Stimulated activated naive CD8-positive, alpha-beta T cell treated with anti-CD3 and anti-CD28 coated beads, Interleukin-15, Interleukin-2, amounts not matched to agents 100 U/mL and 50 U/mL, for 24 hours (primary cell): Measurements from ENCODE around the gene DDIAS.
A peak's percentile ranks its signal among the peaks of the same experiment; 100 is the strongest.
"Not testable (repeated sequence)": the region's sequence is repeated elsewhere in the genome, so short reads cannot be mapped to it uniquely, and the experiment has no call there.

Experiments
- ATAC-seq: fragments of 150-1000 bp; cut with Tn5 transposase; one replicate; pipeline ENCODE4 v1.10.0; 2021
- DNase-seq: peaks from one replicate; pipeline ENCODE4 v3.0.0; 2021

Gene DDIAS, protein sequence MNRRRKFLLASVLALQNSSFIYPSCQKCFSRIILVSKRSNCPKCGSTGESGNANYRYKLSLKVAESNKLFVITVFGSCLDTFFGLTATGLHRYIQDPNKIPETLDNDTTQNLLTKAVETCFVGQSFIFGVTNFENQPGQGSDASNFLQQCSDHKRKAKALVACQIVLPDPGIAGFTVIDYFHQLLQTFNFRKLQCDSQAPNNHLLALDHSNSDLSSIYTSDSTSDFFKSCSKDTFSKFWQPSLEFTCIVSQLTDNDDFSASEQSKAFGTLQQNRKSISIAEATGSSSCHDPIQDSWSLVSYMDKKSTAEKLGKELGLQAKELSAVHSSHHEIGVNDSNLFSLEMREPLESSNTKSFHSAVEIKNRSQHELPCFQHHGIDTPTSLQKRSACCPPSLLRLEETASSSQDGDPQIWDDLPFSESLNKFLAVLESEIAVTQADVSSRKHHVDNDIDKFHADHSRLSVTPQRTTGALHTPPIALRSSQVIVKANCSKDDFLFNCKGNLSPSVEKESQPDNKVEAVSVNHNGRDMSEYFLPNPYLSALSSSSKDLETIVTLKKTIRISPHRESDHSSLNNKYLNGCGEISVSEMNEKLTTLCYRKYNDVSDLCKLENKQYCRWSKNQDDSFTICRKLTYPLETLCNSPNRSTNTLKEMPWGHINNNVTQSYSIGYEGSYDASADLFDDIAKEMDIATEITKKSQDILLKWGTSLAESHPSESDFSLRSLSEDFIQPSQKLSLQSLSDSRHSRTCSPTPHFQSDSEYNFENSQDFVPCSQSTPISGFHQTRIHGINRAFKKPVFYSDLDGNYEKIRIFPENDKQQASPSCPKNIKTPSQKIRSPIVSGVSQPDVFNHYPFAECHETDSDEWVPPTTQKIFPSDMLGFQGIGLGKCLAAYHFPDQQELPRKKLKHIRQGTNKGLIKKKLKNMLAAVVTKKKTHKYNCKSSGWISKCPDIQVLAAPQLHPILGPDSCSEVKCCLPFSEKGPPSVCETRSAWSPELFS

DNA sequence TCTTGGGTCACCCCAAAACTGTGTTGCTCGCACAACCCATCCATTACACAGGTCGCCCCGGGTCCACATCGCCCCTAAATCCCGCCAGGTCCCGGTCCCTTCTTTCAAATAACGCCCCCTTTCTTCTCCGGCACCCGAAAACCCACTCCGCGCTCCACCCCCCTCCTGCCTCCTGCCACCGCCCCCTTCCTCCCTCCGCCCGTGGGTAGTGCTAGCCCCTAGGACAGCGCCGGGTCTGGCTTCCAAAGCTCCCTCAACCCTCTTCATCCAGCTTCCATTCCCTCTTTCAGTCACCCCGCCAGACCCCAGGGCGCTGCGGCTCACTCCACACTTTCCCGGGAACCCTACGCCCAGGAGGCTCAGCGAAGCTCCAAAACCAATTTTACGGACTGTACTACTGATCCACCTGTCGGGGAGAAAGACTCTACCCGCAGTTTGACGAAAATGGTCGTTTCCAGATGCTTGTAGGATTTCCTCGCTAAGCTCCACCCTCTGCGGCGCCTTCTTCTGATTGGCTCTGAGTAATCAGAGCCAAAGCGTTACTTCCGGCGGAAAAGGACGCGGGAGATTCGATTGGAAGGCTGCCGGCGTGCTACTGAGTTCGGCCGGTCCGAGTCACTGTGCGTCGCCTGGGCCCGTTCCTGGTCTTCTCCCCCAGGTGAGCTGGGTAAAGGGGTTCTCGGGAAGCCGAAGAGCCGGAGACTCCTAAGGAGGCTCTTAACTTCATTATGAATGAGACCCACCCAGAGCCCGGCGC is at the start of gene DDIAS:
DDIAS (plus strand) TSS at position 572 of the 757 bp plus-strand sequence. CDS start 13,003 bp downstream, outside the sequence.
- DNase-seq = peak; percentile 94
- peak; percentile 68 for ATAC-seq

DNA sequence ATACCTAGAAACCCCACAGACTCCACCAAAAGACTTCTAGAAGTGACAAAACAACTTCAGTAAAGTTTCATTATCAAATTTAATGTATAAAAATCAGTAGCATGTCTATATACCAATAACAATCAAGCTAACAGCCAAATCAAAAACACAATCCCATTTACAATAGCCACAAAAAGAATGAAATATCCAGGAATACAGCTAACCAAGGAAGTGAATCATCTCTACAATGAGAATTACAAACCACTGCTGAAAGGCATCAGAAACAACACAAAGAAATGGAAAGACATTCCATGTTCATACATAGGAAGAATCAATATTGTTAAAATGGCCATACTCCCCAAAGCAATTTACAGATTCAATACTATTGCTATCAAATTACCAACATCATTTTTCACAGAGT is 47.3 kb upstream of the DDIAS start:
- no peak for DNase-seq
- ATAC-seq = no peak

DNA sequence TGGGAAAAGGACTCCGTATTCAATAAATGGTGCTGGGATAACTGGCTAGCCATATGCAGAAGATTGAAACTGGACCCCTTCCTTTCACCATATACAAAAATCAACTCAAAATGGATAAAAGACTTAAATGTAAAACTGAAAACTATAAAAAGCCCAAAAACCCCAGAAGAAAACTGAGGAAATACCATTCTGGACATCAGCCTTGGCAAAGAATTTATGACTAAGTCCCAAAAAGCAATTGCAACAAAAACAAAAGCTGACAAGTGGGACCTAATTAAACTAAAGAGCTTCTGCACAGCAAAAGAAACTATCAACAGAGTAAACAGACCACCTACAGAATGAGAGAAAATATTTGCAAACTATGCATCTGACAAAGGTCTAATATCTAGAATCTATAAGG is 46.6 kb upstream of the DDIAS start:
- DNase-seq, ATAC-seq: not testable (repeated sequence)

DNA sequence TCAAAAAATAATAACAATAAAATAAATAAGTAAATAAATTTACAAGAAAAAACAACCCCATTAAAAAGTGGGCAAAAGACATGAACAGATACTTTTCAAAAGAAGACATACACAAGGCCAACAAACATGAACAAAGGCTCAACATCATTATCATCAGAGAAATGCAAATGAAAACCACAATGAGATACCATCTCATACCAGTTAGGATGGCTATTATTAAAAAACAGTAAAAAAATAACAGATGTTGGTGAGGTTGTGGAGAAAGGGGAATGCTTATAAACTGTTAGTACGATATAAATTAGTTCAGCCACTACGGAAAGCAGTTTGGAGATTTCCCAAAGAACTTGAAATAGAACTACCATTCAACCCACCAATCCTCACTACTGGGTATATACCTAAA is 45.9 kb upstream of the DDIAS start:
- ATAC-seq (no peak), DNase-seq (no peak)

DNA sequence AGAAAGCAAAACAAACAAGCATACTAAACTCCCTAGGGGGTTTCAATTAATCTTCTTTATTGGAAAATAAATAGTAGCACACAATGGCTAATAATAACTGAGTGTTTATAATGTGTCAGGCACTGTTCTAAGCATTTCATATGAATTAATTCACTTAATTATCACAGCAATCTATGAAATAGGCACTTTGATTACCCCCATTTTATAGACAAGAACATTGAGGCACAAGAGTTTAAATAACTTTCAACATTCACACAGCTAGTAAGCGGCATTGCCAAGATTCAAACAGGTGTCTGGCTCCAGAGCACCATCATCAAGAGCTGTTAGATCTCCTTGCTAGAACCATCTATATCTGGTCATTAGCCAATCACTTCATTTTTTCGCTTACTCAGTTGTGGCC is 44.4 kb upstream of the DDIAS start:
- DNase-seq (no peak), ATAC-seq (no peak)

DNA sequence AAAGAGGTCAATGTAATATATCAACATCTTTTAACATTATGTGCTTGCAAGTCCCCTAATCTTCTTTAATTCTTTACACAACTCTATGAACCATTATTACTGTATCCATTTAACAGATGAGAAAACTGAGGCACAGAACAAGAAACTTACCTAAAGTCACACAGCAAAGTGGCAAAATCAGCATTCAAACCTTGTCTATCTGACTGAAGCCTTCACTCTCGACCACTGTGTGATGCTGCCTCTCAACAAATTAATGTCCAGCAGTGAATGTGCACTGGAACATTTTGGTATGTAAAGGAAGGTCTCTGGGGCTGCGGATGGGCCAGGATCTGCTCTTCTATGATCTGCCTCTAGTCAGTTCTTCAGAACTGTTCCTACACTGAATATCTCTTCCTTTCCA is 43.4 kb upstream of the DDIAS start:
- DNase-seq (no peak), ATAC-seq (no peak)

DNA sequence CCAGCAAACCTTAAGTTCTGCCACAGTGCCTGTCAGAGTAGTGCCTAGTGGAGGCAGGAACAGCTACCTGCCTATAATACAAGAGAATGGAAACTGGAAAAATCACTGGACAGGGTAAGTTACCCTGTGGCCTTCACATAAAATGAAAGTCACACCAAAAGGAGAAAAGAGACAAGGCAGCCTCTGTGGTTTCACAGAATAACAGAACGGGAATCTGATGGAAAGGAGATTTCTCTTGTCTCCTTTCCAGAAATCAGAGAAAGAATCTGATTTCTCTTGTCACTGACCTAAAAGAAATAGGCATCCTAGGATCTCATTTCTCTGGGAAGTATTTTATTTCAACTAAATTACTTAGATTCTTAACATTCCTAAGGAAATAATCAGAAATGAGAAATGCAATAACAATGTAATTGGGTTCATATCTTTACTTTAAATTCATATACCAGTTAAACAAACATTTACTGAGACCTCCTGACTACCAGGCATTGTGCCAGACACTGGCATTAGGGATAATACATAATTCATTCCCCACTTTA is 42.9 kb upstream of the DDIAS start:
- DNase-seq = no peak
- no peak for ATAC-seq

DNA sequence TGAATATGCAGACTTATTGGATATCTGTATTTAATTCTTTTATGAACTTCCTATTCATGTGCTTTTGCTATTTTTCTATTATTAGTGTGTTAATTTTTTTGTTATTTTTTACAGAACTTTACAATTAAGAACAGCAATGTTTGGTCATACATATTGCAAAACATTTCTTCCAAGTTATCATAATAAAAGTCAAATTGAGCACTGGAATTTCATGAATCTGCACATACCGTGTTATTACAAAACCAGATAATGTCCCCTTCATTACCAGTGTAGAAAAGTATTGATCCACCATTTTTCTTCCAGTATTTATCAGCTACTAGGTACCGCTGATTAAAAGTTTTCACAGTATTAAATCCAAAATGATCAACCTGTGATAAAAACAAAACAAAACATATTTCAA is 41.8 kb upstream of the DDIAS start:
- ATAC-seq (no peak), DNase-seq (no peak)

DNA sequence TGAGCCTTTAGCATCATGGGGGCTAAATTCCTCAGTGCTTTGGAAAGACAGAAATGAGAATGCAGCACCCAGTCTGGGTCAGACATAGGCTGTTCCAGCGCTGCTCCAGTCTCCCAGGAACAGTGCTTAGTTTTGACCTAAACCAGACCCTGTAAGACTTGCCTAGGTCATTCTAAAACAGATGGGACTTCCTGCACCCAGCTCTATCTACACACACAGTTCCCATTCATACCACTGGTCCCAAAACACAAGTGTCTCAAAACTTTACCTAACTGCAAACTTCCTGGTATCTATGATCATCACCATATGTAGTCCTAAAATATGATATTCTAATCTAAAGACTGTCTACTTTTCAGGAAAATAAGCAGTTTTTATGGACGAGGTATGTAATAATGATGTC is 39.2 kb upstream of the DDIAS start:
- DNase-seq (no peak), ATAC-seq (no peak)

DNA sequence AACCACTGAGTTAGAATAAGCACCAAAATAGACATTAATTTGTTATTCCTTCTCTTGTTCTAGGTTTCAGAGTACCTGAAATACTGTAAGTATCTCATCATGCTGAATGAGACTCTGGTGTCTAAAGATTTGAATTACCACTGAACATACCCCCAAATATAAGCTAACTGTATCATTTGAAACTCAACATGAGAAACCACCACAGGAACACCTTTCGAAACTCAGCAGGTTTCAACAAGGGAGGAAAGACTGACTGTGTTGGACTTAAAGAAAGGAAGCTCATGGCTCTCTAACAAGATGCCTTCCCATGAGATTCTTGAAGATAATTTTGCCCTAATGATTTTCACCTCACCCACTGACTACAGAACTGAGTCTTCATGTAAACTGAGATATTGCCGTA is 38.3 kb upstream of the DDIAS start:
- no peak for DNase-seq
- ATAC-seq = peak; percentile 40

DNA sequence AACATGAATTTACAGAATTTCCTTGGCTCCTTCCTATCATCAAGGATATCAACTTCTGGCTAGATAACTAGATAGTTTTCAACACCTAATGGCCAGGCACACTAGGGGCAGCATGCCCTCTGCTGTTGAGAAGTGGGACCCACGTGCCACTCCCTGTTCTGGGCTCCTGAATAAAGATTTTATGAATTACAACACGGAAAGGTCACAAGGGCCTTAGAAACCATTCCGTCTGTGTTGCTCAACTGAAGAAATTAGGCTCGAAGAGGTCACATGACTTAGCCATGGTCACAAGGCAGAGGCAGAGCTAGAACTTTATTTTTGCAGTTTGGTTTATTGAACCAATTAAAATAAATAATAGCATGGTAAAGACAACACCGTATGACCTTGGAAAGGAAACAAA is 37.3 kb upstream of the DDIAS start:
- no peak for ATAC-seq
- peak; percentile 11 for DNase-seq

DNA sequence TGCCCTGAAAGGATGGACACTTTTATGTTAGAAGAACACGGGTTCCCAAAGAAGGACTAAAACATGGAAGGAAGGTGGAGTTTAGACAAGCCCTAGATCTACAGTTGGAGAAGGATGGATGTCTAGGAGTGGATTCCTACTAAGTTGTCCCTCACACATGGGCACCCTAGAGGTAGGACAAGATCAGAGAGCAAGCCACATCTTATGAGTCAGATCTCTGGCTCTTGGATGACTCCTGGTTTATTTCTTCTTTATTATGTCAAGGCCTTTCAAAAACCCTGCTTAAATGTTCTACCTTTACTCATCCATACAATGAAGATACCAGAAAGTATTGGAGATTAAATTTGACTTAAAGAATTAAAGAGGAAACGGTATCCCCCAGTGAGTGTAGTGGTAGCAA is 35.7 kb upstream of the DDIAS start:
- no peak for ATAC-seq
- DNase-seq = no peak

DNA sequence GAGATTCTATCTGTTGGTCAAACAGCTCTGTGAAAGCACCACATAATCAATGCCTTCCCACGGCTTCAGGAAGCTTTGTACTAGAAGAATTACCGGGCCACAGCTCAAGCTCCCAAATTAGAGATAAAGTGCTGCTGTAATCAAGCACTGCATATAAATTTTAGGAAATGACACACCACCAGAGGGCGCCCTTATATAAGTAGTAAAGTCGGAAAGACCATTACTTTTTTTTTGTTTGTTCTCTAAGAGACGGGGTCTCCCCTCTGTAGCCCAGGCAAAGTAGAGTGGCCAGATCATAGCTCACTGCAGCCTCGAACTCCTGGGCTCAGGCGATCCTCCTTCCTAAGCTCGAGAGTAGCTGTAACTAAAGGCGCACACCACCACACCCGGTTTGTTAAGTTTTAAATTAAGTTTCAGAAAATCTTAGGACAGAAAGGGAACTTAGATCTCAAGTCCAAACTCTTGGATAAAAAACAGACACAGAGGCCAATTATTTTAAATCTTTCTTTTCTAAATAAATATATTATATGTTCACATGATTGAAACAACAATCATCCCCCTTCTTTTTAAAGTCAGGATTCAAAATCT is 33.9 kb upstream of the DDIAS start:
- DNase-seq (peak; percentile 85), ATAC-seq (peak; percentile 55)

DNA sequence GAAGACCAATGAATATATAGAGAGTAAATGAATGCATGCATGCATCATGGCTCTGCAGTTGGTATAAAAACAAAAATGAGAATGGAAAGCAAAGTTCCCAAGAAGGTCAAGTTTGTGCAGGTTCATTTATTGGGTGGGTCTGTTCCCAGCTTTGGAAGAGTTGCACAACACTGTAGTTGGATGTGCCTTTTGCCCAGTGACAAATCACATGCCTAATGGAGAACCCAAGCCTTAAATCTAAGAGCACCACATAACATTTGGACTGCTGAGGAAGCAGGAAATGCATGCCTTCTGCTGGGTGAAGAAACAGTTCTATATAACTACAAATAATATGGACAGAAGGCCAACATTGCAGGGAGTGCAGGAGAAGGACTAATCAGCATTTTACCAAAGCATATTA is 31.9 kb upstream of the DDIAS start:
- DNase-seq (no peak), ATAC-seq (no peak)

DNA sequence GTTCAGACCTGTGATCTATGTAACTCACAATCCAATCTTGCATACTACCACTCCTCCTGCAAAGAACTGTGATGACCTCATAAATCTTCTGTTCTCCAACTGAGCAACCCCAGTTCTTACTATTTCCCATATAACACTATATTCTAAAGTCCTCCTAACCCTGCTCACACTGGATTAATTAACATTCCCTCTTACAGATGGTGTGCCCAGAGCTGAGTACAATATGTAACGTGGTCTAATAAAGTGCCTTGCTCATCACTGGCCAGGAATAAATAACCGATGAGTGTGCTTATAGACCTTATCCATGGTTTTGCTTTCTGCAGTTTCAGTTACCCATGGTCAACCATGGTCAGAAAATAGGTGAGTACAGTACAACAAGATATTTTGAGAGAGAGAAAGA is 29.9 kb upstream of the DDIAS start:
- ATAC-seq = no peak
- DNase-seq = no peak

DNA sequence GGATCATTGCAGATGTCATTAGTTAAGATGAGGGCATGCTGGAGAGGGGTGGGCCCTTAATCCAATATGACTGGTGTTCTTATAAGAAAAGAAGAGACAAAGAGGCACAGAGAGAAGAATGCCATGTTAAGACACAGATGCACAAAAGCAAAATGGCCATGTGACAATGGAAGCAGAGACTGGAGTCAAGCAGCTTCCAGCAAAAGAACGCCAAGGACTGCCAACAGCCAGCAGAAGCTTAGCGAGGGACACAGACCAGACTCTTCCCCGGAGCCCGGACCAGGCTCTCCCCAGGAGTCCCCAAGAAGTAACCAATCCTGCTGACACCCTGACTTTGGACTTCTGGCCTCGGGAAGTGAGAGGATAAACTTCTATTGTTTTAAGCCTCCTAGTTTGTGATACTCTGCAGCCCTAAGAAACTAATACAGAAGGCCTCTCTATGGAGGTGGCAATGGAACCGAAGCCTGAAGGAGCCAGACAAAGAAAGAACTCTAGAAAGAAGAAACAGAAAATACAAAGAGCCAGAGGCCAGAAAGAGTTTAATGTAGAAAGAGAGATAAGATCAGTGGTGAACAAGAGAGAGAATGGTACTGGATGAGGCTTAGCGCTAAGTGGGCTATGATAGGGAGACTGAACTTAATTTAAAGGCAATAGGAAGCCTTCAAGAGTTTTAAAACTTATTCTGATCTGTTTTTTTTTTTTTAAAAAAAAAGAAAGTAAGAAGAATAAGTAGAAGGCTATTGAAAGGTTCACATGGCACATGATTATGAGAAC is 29.0 kb upstream of the DDIAS start:
- DNase-seq (no peak), ATAC-seq (no peak)

DNA sequence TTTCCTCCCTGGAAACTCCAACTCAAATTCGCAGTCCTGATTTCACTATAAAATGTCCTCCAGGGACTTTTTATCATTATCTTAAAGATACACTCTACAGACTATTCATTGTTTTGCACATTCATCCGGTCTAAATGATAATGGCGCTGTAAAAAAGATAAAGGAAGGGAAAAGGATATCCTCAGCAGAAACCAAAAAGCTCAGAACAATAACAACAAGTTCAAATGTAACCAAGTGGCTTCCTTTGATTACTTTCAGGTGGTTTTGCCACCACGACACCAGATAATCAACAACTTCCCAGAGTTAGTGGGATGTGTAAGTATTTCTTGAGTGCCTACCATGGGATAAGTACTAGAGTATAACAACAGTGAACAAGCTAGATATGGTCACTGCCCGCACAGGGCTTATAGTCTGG is 27.6 kb upstream of the DDIAS start:
- ATAC-seq = peak; percentile 64
- no peak for DNase-seq

DNA sequence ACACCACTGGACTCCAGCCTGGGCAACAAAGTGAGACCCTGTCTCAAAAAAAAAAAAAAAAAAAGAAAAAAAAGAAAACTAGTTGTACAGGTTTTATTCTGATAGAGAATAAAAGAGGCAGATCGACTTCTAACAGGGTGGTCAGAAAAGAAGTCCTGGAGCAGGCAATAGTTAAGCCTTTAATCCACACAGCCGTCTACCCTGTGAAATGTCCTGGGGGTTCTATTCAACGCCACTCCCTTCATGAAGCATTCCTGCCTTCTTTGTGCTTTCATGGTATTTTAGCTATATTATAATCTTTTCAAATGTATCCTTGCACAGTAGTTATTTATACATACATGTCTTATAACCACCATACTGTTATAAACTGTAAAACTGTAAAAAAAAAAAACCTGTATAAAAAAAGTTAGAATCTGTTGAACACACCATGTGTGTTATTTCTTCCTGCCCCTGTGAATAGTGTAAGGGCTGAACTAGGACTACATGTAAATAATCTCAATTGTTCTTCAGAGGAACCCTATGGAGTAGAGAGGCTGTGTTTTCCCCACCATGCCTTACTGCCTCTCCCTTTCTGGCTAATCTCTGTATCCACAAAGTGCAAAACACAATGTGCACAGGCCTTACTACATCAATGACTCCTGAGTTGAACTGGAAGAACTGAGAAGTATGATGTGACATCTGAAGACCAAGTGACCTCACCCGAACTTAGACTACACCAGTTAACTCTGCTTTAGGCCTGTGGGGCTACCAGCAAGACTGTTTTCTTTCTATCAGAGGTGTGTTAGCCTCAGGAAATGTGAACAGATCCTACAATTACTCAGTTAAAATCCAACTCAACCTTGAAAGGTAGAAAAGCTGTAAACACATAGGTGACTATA is 26.7 kb upstream of the DDIAS start:
- ATAC-seq (peak; percentile 46), DNase-seq (no peak)

DNA sequence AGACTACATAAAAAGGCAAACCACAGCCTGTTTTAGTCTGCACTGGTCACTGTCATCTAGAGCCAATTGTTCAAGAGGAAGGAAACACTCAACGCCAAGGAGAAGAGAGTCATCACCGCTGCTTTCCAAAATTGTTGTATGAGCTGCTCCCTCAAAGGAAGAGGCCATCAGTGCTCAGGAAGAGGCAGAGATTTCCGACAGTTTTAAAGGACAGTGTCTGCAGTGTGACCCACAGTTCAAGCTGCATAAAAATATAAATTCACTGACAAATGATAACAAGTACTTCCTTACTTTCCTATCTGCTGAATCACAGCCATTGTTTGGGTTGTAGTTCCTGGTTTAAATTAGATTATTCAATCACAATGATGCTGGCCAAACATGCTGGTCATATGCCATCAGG is 17.7 kb upstream of the DDIAS start:
- ATAC-seq (no peak), DNase-seq (no peak)
